ENCODE measurements around the gene MYH13.

- TF ChIP-seq GABPA (IDR thresholded peaks at IDR 0.05; ENCODE audit: low read depth), result no peak
- no peak for TF ChIP-seq USF1 (IDR thresholded peaks at IDR 0.05; ENCODE audit: borderline replicate concordance, extremely low read length, insufficient read depth, low read depth, low read length)
- TF ChIP-seq EZH2 (IDR thresholded peaks at IDR 0.05; ENCODE audit: borderline replicate concordance, control insufficient read depth, low read depth, low read length), result no peak
- TF ChIP-seq RB1 (IDR thresholded peaks at IDR 0.05; ENCODE audit: borderline replicate concordance), result no peak
- TF ChIP-seq POLR2A (IDR thresholded peaks at IDR 0.05; ENCODE audit: low read depth, low read length), result no peak
- TF ChIP-seq NFIC (IDR thresholded peaks at IDR 0.05; ENCODE audit: low read depth, low read length), result no peak
- TF ChIP-seq ZSCAN29 (IDR thresholded peaks at IDR 0.05), result no peak
- no peak for TF ChIP-seq MTA3 (IDR thresholded peaks at IDR 0.05; ENCODE audit: borderline replicate concordance, low read length)
- TF ChIP-seq BHLHE40 (IDR thresholded peaks at IDR 0.05; ENCODE audit: borderline replicate concordance in 1 of 2, low read depth in 2 of 2, low read length in 1 of 2), result no peak
- no peak for TF ChIP-seq CTCF (IDR thresholded peaks at IDR 0.05 in 2 of 3, conservative IDR thresholded peaks at IDR 0.05 in 1 of 3; ENCODE audit: control insufficient read depth in 2 of 3, extremely low read depth in 1 of 3, insufficient read depth in 1 of 3, low read depth in 3 of 3, low read length in 3 of 3)
- no peak for TF ChIP-seq ZNF274 (IDR thresholded peaks at IDR 0.05; ENCODE audit: insufficient read depth, insufficient read length)
- no peak for TF ChIP-seq ZNF687 (IDR thresholded peaks at IDR 0.05)
- TF ChIP-seq NR2C2 (IDR thresholded peaks at IDR 0.05; ENCODE audit: borderline replicate concordance, control insufficient read depth, insufficient read length, low read depth), result no peak
- no peak for TF ChIP-seq NFXL1 (IDR thresholded peaks at IDR 0.05; ENCODE audit: borderline replicate concordance)
These were observed at the start of gene MYH13 for GRCh38 chr17:10372906-10373305.

All from GM12878 (cell line).